HG02610 (cell line): ENCODE data around the gene MYL6.
"Not testable (repeated sequence)": the region's sequence is repeated elsewhere in the genome, so short reads cannot be mapped to it uniquely, and the experiment has no call there.

Source experiments
- ATAC-seq: cut with Tn5 transposase; IDR thresholded peaks from one replicate; pipeline ENCODE4 v1.9.1; 2021; ENCODE audit warnings: mild to moderate bottlenecking, moderate library complexity; ENCODE audit not compliant: unreplicated experiment

The MYL6 gene

GRCh38 chr12:56158029-56158925 lies at the start of gene MYL6:
Gene MYL6, plus strand, starts transcription at chr12:56158359. Its CDS starts 43 bp downstream, at chr12:56158402.
- peak; percentile 79 for ATAC-seq

GRCh38 chr12:56110571-56110970 lies 47.6 kb upstream of the MYL6 start:
- ATAC-seq, result no peak

GRCh38 chr12:56114084-56114483 lies 44.1 kb upstream of the MYL6 start:
- no peak for ATAC-seq

GRCh38 chr12:56115329-56115728 lies 42.8 kb upstream of the MYL6 start:
- ATAC-seq, result no peak

- peak; percentile 43 for ATAC-seq
These were observed 41.7 kb upstream of the MYL6 start, which contains the start of gene RPL41 for GRCh38 chr12:56116267-56117081. Gene RPL41, plus strand, starts transcription at chr12:56116633.

GRCh38 chr12:56117082-56117706 lies 41.0 kb upstream of the MYL6 start:
- not testable (repeated sequence) for ATAC-seq

GRCh38 chr12:56117778-56118687 lies 40.1 kb upstream of the MYL6 start, which contains the start of gene ZC3H10:
Gene ZC3H10, plus strand, starts transcription at chr12:56118266. Its CDS starts 2,297 bp downstream, at chr12:56120563.
- ATAC-seq, result peak; percentile 79

- ATAC-seq, result peak; percentile 2
These were observed 39.3 kb upstream of the MYL6 start for GRCh38 chr12:56118688-56119357.

- no peak for ATAC-seq
These were observed 38.8 kb upstream of the MYL6 start for GRCh38 chr12:56119361-56119796.

GRCh38 chr12:56120158-56120846 lies 37.9 kb upstream of the MYL6 start:
- ATAC-seq, result no peak

- no peak for ATAC-seq
These were observed 36.8 kb upstream of the MYL6 start for GRCh38 chr12:56121204-56121870.

- ATAC-seq, result no peak
These were observed 35.5 kb upstream of the MYL6 start for GRCh38 chr12:56122637-56123036.

GRCh38 chr12:56124133-56124532 lies 34.0 kb upstream of the MYL6 start:
- no peak for ATAC-seq

- no peak for ATAC-seq
These were observed 31.4 kb upstream of the MYL6 start for GRCh38 chr12:56126732-56127239.

GRCh38 chr12:56127485-56127887 lies 30.7 kb upstream of the MYL6 start:
- no peak for ATAC-seq

- peak; percentile 88 for ATAC-seq
These were observed 30.1 kb upstream of the MYL6 start, which contains the start of gene ESYT1 for GRCh38 chr12:56127888-56128669. Gene ESYT1, plus strand, starts transcription at chr12:56128267. Its CDS starts 53 bp downstream, at chr12:56128320.

- ATAC-seq, result no peak
These were observed 29.4 kb upstream of the MYL6 start for GRCh38 chr12:56128670-56129205.
